ENCODE results near the gene RPL11.

DNA sequence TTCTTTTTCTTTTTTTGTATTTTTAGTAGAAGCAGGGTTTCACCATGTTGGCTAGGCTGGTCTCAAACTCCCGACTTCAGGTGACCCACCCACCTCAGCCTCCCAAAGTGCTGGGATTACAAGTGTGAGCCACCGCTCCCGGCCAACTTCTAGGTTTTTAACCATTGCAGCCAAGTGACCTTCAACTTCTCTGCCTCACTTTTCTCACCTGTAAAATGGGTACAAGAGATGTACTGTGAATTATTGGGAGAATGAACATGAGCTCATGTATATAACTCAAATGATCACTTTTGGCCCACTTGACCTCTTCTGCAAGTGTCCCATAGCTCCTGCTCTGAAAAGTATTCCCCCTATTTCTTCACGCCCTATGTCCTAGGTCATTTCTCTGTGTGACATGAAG, 11.8 kb upstream of the RPL11 start:
- no peak for TF ChIP-seq NFRKB (IDR thresholded peaks at IDR 0.05)
- no peak for TF ChIP-seq FOXK2 (IDR thresholded peaks at IDR 0.05)
- no peak for TF ChIP-seq SUZ12 (IDR thresholded peaks at IDR 0.05)
- no peak for TF ChIP-seq FOXA1 (IDR thresholded peaks at IDR 0.05)
- no peak for TF ChIP-seq BHLHE40 (IDR thresholded peaks at IDR 0.05; ENCODE audit: borderline replicate concordance)
- no peak for TF ChIP-seq TARDBP (IDR thresholded peaks at IDR 0.05)
- TF ChIP-seq SP1 (IDR thresholded peaks at IDR 0.05): no peak
- no peak for TF ChIP-seq ELF4 (IDR thresholded peaks at IDR 0.05)
- TF ChIP-seq FOXM1 (IDR thresholded peaks at IDR 0.05; ENCODE audit: borderline replicate concordance): no peak
- TF ChIP-seq LEF1 (IDR thresholded peaks at IDR 0.05; ENCODE audit: borderline replicate concordance): no peak
